ENCODE measurements around the gene MAPKAPK5. TPM values are rescaled to one million over a fixed set of nuclear protein-coding genes. Genes with fewer than 3 reads are reported as not detected.

The MAPKAPK5 gene
- total RNA-seq, 1 experiment from 2014 or later, result 85.7 TPM

- H3K9ac ChIP-seq (ENCODE audit: extremely low read depth, insufficient read length, low read length), result no peak overlapping the region
- H2AK5ac ChIP-seq (ENCODE audit: insufficient read length, low read length), result no peak overlapping the region
- H3K4me1 Mint-ChIP-seq, result peaks cover 44 to 54% of the 10 kb centered on the region in 2 experiments
- no peak overlapping the region for H2BK15ac ChIP-seq (ENCODE audit: low read depth, low read length)
- no peaks in the 10 kb centered on the region for H3K27me3 ChIP-seq (ENCODE audit: insufficient read depth, low read length)
- H3K36me3 Mint-ChIP-seq (ENCODE audit: insufficient read depth in 1 of 3, low read depth in 3 of 3), result peaks cover 13 to 32% (median 17%) of the 10 kb centered on the region in 3 experiments
- no peak overlapping the region for H3K14ac ChIP-seq (ENCODE audit: insufficient read depth, low read length)
- no peaks in the 10 kb centered on the region for H3K23me2 ChIP-seq (ENCODE audit: insufficient read length, low read depth, low read length, poor library complexity, severe bottlenecking)
- no peak overlapping the region for H4K91ac ChIP-seq (ENCODE audit: insufficient read length, low read depth, low read length)
- no peak overlapping the region for H2BK20ac ChIP-seq (ENCODE audit: low read depth, low read length, poor library complexity, severe bottlenecking)
- no peak overlapping the region for H2AFZ ChIP-seq (ENCODE audit: low read length)
- no peak overlapping the region for H3K4ac ChIP-seq (ENCODE audit: low read depth, low read length)
- H3K9me3 ChIP-seq (ENCODE audit: control insufficient read depth, low read depth, low read length), result no peaks in the 10 kb centered on the region
- no peaks in the 10 kb centered on the region for H3K9me3 Mint-ChIP-seq
- H3K27me3 Mint-ChIP-seq (ENCODE audit: low read depth), result no peaks in the 10 kb centered on the region
- DNase-seq, result no peak
- no peaks in the 10 kb centered on the region for H4K20me1 ChIP-seq (ENCODE audit: control insufficient read depth, insufficient read depth, insufficient read length)
- no peaks in the 10 kb centered on the region for H3K79me1 ChIP-seq (ENCODE audit: insufficient read depth, low read depth, low read length, poor library complexity, severe bottlenecking)
- no peak overlapping the region for H3K27ac ChIP-seq (ENCODE audit: insufficient read length, low read depth, low read length)
- H4K8ac ChIP-seq (replicated peaks; ENCODE audit: insufficient read length, low read depth, low read length), result no peak overlapping the region
- no peak overlapping the region for H2BK5ac ChIP-seq (ENCODE audit: insufficient read length, low read length)
- H3T11ph ChIP-seq (ENCODE audit: low read length), result no peak overlapping the region
- H3K18ac ChIP-seq (ENCODE audit: insufficient read length, low read depth, low read length), result no peak overlapping the region
- no peak overlapping the region for H2BK120ac ChIP-seq (ENCODE audit: low read depth, low read length, poor library complexity, severe bottlenecking)
- peaks cover 13% of the 10 kb centered on the region; the same call in 1 of the 2 replicates for H3K79me2 ChIP-seq (ENCODE audit: insufficient read depth, low read length)
- H3K23ac ChIP-seq (ENCODE audit: insufficient read length, low read depth, low read length), result no peak overlapping the region
- H3K56ac ChIP-seq (ENCODE audit: insufficient read length, low read depth, low read length), result no peak overlapping the region
- H3K27ac Mint-ChIP-seq, result peak overlapping the region in 2 of 3 experiments; percentile 31 to 68; a peak in 1 of 7 replicates
- WGBS (ENCODE audit: extremely low coverage, insufficient read length, low lambda C conversion rate), result no CpG with 5 or more reads among the region's 1 CpG
- no peak for TF ChIP-seq CTCF (conservative IDR thresholded peaks at IDR 0.05)
- H3K4me3 Mint-ChIP-seq, result no peak overlapping the region
- no peak overlapping the region for H2BK12ac ChIP-seq (ENCODE audit: insufficient read length, low read depth, low read length)
- H3K4me2 ChIP-seq (ENCODE audit: insufficient read depth, insufficient read length, low read length), result no peak overlapping the region
- peaks cover 9% of the 10 kb centered on the region for H3K4me1 ChIP-seq (ENCODE audit: insufficient read depth, low read length)
- no peak overlapping the region for H4K5ac ChIP-seq (ENCODE audit: insufficient read length, low read depth, low read length)
Observed at GRCh38 chr12:111864913-111865312, 22.9 kb downstream of the MAPKAPK5 start.

Measured in H9 (cell line).